K562 (cell line): Measurements from ENCODE around the gene CUL3.
"Not testable (repeated sequence)": the region's sequence is repeated elsewhere in the genome, so short reads cannot be mapped to it uniquely, and the experiment has no call there.

Experiments
- MXI1 ChIP-seq: IDR thresholded peaks from 2 replicates; pipeline ENCODE4 v1.6.1; 2011; ENCODE audit warnings: low read depth, mild to moderate bottlenecking, improper control_type of control experiment, low read length
- MYBL2 ChIP-seq, 2 experiments: fragments of 450-650 bp in 1 of 2; sonication (generic) in 1 of 2; formaldehyde crosslinking in 1 of 2; IDR thresholded peaks; 2 replicates each; pipeline versions ENCODE4 v1.6.1 to v1.8.1; 2017 to 2022; ENCODE audit warnings: borderline replicate concordance in 1 of 2, inconsistent platforms in 1 of 2, low read depth in 1 of 2, mild to moderate bottlenecking in 1 of 2, missing genetic modification reagents in 1 of 2, moderate library complexity in 1 of 2
- NFXL1 ChIP-seq: fragments of 450-650 bp; formaldehyde crosslinking; IDR thresholded peaks from 2 replicates; pipeline ENCODE4 v1.4.0; 2021; ENCODE audit warnings: mild to moderate bottlenecking
- PHTF2 ChIP-seq: fragments of 250-450 bp; sonication (Bioruptor Pico); IDR thresholded peaks from 2 replicates; pipeline ENCODE4 v1.5.0; 2021; ENCODE audit warnings: mild to moderate bottlenecking
- POLR2A ChIP-seq: fragments of 450-650 bp; conservative IDR thresholded peaks from 2 replicates; pipeline ENCODE4 v1.6.1; 2016
- TCF15 ChIP-seq: fragments of 250-450 bp; sonication (Bioruptor Pico); IDR thresholded peaks from 2 replicates; pipeline ENCODE4 v1.8.0; 2022; ENCODE audit warnings: moderate library complexity, mild to moderate bottlenecking, inconsistent platforms
- ZBTB2 ChIP-seq: fragments of 450-650 bp; IDR thresholded peaks from 2 replicates; pipeline ENCODE4 v1.6.1; 2016; ENCODE audit warnings: antibody characterized with exemption
- TF ChIP-seq, protein P1 (sequence below), 3 experiments: IDR thresholded peaks in 2 of 3; conservative IDR thresholded peaks in 1 of 3; 2 replicates each; pipeline ENCODE4 v1.5.1; 2011 to 2012; ENCODE audit warnings: low read length in 3 of 3, mild to moderate bottlenecking in 3 of 3, control low read depth in 2 of 3, improper control_type of control experiment in 1 of 3, inconsistent platforms in 1 of 3, low read depth in 1 of 3, mixed read lengths in 1 of 3, moderate library complexity in 1 of 3; ENCODE audit not compliant: insufficient read depth in 2 of 3
- TF ChIP-seq, protein P2 (sequence below), 2 experiments: fragments of 450-650 bp in 1 of 2; sonication (generic) in 1 of 2; formaldehyde crosslinking in 1 of 2; IDR thresholded peaks in 1 of 2; conservative IDR thresholded peaks in 1 of 2; 2 replicates each; pipeline versions ENCODE4 v1.6.1 to v1.8.1; 2016 to 2023; ENCODE audit warnings: mild to moderate bottlenecking in 2 of 2, moderate library complexity in 2 of 2, inconsistent platforms in 1 of 2, missing genetic modification reagents in 1 of 2
- TF ChIP-seq, protein P3 (sequence below): fragments of 250-450 bp; sonication (Bioruptor Pico); IDR thresholded peaks from 2 replicates; pipeline ENCODE4 v1.5.0; 2020; ENCODE audit warnings: mild to moderate bottlenecking, borderline replicate concordance

GRCh38 chr2:224485081-224486014 is 99.8 kb downstream of the CUL3 start:
- TF ChIP-seq, protein P1, sequence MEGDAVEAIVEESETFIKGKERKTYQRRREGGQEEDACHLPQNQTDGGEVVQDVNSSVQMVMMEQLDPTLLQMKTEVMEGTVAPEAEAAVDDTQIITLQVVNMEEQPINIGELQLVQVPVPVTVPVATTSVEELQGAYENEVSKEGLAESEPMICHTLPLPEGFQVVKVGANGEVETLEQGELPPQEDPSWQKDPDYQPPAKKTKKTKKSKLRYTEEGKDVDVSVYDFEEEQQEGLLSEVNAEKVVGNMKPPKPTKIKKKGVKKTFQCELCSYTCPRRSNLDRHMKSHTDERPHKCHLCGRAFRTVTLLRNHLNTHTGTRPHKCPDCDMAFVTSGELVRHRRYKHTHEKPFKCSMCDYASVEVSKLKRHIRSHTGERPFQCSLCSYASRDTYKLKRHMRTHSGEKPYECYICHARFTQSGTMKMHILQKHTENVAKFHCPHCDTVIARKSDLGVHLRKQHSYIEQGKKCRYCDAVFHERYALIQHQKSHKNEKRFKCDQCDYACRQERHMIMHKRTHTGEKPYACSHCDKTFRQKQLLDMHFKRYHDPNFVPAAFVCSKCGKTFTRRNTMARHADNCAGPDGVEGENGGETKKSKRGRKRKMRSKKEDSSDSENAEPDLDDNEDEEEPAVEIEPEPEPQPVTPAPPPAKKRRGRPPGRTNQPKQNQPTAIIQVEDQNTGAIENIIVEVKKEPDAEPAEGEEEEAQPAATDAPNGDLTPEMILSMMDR (IDR thresholded peaks at IDR 0.05 in 2 of 3, conservative IDR thresholded peaks at IDR 0.05 in 1 of 3; ENCODE audit: insufficient read depth in 2 of 3, low read depth in 1 of 3, low read length in 3 of 3): not testable (repeated sequence)
- TF ChIP-seq MYBL2 (IDR thresholded peaks at IDR 0.05; ENCODE audit: low read depth); MYBL2 (CRISPR knock-in tag; IDR thresholded peaks at IDR 0.05; ENCODE audit: borderline replicate concordance); ZBTB2; MXI1; PHTF2 (CRISPR knock-in tag); POLR2A; NFXL1 (CRISPR knock-in tag); TCF15 (CRISPR knock-in tag): not testable (repeated sequence)
- TF ChIP-seq, protein P2, sequence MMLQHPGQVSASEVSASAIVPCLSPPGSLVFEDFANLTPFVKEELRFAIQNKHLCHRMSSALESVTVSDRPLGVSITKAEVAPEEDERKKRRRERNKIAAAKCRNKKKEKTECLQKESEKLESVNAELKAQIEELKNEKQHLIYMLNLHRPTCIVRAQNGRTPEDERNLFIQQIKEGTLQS (IDR thresholded peaks at IDR 0.05): not testable (repeated sequence)
- TF ChIP-seq, protein P2 (CRISPR knock-in tag; conservative IDR thresholded peaks at IDR 0.05): not testable (repeated sequence)
- TF ChIP-seq, protein P3, sequence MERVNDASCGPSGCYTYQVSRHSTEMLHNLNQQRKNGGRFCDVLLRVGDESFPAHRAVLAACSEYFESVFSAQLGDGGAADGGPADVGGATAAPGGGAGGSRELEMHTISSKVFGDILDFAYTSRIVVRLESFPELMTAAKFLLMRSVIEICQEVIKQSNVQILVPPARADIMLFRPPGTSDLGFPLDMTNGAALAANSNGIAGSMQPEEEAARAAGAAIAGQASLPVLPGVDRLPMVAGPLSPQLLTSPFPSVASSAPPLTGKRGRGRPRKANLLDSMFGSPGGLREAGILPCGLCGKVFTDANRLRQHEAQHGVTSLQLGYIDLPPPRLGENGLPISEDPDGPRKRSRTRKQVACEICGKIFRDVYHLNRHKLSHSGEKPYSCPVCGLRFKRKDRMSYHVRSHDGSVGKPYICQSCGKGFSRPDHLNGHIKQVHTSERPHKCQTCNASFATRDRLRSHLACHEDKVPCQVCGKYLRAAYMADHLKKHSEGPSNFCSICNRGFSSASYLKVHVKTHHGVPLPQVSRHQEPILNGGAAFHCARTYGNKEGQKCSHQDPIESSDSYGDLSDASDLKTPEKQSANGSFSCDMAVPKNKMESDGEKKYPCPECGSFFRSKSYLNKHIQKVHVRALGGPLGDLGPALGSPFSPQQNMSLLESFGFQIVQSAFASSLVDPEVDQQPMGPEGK: not testable (repeated sequence)
